Stimulated activated CD4-positive, alpha-beta T cell treated with anti-CD3 and anti-CD28 coated beads, Interleukin-1b, Interleukin-23, amount 100 ng/mL, for 1 hour (primary cell): Measurements from ENCODE around the gene KCNQ1OT1.

ENCODE experiments used
- DNase-seq, 2 donors: peaks; one replicate each; pipeline ENCODE4 v3.0.0-alpha.2; 2020; ENCODE audit warnings: low read depth in 2 of 2

The KCNQ1OT1 gene

DNA sequence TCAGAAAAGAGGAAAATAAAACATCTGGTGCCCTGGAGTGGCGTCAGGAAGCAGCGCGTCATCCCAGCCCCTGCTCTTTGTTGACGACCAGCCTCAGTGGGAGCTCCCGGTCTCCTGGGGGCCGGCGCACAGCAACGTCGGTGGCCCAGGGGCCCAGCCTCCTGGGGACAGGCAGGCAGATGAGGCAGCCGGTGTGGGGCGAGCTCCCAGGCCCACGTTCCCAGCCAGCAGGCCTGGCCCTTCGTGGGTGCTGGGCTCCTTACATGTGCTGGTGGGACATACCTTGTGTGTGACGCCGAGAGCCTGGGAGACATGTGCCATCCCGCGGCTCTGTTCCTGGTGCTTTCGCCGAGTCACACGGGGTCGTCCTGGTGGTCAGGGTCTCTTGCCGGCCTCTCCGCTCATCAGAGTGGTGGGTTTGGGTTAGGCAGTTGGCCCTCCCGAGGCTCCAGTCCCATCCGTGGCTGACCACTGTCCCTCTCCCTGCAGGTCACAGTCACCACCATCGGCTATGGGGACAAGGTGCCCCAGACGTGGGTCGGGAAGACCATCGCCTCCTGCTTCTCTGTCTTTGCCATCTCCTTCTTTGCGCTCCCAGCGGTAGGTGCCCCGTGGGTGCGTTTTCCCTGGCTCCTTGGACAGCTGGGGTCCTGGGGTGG is 116.7 kb downstream of the KCNQ1OT1 start:
- no peak for DNase-seq

DNA sequence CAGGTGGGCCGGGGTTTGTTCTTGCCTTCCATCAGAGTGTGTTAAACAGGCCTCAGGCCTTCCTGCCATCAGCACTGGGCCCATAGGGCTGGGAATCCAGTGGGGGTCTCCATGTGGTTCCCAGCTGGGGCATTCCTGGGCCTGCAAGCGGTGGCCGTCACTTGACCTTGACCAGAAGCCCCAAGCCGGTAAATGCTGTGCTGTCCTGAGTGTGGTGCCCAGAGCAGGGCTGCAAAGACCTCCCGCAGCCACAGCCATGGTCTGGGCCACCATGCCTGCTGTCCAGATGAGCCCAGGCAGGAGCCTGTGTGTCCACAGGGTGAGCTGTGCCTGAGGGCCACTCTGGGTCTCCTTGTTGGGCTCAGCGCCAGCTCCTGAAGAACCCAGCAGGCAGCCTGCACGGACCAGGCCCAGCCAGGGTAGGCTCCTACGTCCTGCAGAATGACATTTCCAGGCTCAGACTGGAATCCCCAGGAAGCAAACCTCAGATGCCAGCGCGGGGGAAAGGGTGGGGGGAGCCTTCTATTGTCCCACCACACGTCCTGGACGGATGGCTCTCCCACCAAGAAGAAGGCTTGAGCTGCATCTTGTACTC is 117.3 kb downstream of the KCNQ1OT1 start:
- no peak for DNase-seq

DNA sequence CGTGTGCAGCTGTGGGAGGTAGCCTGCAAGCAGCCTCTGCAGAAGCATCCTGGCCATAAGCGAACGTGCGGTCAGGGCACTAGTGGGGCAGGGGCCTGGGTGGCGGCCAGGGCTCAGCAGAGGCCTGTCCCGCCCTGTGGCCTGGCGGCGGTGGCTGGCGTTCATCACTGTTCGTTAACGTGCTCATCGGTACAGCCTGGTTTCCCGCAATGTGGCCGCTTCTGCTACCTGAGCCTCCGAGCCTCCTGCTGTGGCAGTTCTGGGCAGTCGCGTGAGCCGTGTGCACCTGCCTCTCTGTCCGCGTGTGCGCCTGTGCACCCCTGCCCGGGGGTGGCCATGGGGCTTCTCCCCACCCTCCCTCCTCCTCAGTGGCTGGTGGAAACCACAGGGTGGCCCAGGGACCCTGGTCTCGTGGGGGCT is 117.9 kb downstream of the KCNQ1OT1 start:
- DNase-seq: no peak

DNA sequence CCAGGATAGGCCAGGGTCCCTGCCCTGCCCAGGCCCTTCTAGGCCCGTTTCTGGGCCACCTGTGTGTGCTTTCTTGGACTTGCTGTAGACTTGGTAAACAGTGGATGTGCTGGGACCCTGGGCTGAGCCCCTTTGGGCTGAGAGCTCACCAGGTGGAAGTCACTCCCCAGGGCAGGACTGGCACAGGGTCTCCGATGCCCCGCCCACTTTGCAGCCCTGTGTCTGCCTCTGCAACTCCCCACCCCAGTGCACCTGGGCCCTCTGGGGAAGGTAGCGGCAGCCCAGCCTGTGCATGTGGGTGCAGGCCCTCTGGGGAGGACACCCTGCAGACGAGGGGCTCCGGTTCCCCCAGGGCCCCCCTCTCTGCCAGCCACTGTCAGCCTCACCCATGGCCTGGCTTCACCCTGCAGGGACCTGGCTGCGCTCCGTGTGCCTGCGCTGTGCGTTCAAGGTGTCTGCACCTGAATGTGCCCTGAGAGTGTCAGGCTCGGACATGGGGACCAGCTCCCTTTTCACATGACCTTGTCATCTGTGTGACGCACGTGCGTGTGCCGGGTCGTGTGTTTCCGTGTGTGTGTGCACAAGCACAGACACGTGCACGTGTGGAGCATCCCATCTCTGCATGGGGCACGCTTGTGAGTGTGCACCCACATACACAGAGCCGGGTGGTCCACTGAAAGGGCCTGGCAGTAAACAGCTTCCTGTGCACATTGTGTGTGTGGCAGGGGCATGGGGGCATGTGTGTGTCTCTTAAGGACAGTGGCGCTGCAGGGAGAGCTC is 118.5 kb downstream of the KCNQ1OT1 start:
- no peak for DNase-seq

DNA sequence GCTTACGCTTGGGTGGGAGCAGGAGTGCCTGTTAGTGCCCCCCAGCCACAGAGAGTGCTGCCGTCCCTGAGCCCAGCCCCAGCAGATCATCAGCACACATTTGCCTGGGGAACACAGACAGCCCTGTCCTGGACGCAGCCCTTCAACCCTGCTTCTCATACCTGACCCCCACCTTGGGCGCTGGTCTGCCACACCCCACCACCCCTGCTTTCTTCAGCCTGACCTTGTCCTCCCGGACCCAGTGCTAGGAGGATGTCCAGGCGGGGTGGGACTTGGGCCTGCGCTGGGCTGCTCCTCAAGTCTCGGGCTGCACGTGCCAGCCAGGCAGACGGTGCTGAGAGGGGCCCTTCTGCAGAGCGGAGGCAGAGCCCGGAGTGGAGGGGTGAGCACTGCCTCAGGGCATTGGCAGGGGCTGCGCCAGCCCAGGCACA is 119.2 kb downstream of the KCNQ1OT1 start:
- DNase-seq: no peak

DNA sequence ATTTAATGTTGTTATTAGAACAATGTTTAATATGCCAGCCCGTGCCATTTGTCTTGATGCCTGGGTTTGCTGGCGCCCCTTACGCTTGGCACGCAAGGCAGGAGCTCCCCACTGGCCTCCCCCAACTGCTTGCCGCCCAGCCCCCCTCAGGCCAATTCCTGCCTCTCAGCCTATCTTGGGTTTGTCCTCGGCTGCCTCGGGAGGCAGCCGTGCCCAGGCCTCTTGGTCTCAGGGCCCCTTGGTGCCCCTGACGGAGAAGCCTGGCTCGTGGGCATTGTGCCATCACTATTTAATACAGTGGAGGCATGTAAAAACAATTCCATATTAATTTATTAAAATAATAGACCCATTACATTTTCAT is 119.8 kb downstream of the KCNQ1OT1 start:
- no peak for DNase-seq

DNA sequence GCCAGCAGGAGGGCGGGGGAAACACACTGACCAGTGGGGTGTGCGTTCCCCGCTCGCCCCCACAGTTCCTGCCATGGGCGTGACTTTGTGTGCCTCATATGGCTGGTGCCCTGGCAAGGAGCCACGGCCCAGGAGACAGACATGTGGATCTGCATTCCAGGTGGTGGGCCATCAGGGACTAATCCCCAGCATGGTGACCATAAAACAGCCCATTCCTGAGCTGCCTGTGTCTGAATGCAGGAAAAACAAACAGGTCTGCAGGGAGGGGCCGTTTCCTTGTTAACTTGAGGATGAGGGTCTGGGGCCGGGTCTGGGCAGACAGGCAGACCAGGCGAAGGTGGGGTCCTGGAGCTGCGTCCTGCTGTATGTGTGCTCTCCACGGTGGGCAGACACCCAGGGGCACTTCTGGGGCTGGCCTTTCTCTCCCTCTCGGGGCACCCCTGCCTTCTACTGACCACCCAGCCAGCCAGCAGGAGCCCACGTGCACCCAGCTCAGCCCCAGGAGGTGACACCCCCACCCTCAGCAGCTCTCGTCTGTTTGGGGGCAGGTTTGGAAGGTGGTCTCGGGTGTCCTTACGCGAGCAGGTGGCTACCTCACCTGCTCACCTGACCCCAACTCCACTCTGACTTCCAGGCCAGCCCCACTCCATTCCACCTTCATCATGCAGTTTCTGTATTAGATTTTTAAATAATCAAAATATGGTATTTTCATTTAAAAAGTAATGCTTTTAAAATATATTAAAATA is 120.3 kb downstream of the KCNQ1OT1 start:
- no peak for DNase-seq

DNA sequence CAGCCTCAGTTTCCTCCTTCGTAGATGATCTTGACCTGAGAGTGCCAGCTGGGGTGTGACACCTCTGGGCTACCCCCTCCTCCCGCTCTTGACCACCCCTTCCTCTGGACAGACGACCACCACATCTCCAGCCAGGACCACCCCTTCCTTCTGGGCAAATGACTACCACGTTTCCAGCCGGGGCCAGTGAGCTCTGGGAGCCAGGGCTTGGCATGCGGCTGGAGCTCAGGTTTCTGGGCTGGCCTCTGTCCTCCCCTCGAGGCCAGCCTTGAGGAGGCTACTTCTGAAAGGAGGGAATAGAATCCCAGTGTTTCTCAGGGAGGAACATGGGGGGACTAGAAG is 120.9 kb downstream of the KCNQ1OT1 start:
- DNase-seq: no peak

DNA sequence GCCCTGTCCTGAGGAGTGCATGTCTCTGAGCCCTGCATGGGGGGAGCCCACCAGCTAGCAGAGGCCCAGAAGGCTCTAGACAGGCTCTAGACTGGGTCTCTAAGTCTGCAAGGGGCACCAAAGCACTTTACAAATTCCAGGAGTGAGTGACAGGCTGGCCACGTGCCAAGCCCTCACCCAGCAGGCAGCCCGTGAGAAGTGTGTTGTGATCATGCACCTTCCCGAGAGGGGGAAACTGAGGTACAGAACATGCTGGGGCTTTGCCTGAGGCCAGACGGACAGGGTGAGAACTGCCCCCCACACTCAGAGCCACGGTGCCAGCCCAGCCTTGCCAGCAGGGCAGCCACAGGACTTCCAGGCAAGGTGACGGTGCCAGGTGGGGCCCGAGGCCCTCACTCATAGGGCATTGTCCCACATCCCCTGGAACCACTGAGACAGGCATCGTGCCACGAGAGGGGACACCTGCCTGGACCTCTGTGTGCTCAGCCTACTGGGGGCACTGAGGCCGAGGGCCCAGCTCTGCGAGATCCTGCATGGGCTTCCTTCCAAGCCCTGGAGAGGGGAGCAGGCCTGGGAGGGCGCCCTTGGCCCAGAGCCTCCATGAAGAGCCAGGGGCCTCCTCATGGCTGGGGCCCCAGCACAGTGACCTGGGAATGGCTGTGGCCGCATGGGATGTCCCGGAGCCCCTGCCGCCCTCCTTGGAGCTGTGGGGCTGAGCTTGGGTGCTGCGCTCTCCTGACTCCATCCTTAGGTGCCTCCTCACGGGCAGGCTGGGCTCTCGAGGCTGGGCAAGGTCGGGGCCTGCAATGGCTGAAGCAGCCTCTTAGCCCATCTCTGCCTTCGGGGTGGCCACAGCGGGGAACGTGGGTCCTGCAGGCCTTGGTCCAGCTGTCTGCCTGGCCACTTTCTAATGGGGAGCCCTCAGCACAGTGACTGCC is 121.5 kb downstream of the KCNQ1OT1 start:
- DNase-seq: no peak

DNA sequence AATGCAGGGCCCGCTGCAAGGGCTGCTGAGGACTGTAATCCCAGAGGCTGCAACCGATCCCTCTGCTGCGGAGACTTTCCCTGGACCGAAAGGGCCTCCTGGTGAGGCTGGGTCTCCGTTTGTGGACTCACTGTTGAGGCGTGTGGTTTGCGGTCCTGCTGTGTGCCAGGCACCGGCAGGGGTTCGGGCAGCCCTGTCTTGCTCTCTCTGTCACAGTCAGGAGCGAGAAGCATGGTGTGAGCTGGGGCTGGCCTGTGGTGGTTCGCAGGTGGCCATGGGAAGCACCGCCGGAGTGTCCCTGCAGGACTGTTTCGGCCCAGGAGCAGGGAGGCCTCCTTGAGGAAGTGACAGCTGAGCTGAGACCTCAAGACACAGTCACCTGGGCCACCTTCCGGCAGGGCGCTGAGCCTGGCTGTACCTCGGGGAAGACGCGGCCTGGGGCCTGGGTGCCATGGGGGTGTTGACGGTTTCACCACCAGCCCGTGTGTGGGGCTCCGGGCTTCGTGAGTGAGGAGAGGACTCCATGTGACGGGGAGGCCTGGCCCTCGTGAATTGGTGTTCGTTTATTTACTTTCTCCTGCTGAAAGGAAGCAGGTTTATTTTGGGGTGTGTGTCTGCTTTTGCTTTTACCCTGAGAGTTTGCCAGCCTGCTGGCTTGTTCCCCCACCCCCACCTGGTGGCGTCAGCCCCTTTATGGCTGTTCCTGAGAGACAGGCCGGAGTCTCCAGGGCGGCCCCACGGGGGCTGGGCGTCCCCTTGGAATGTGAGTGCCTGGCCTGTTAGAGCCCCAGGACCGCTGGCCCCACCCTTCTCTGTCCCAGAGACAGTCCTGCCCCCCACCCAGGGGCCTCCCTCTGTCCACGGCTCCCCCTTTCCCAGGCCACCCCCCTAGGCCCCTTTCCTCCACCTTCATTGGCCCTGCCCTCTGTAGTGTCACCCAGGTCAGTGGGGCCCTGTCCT is 122.5 kb downstream of the KCNQ1OT1 start:
- DNase-seq: no peak

DNA sequence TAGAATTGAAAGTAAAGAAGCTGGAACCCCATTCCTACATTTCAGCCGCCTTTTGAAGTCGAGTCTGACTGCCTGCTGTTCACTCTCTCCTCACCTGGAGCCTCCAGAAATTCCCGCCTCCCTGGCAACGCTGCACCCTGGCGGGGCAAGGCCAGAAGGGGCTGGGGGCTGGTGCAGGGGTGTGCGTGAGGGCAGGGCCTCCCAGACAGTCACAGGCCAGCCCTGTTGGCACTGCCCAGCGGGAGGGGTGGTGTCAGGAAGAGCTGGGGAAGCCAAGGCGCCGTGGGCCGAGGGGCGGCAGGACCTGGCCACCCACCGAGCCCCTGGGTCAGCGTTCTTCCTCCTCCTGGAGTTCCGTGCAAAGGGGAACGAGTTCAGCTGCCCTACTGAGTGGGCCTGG is 123.2 kb downstream of the KCNQ1OT1 start:
- DNase-seq: no peak

DNA sequence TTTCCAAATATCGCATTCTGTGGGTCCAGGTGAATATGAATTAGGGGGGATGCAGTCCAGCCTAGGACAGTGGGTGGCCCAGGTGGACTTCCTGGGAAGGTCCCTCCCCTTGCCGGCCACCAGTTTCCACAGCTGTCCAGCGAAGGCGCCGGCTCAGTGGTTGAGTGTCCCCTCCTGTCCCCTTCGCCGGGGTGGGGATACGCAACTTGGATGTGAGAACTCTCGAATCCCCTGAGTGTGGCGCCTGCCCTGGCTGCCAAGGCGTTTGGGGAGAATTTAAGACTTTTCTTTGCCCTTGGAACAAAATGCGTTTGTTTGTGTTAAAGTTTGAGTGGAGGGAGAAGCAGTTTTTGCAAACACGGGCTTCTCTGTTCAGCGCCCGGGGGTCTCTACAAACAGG is 123.7 kb downstream of the KCNQ1OT1 start:
- no peak for DNase-seq

DNA sequence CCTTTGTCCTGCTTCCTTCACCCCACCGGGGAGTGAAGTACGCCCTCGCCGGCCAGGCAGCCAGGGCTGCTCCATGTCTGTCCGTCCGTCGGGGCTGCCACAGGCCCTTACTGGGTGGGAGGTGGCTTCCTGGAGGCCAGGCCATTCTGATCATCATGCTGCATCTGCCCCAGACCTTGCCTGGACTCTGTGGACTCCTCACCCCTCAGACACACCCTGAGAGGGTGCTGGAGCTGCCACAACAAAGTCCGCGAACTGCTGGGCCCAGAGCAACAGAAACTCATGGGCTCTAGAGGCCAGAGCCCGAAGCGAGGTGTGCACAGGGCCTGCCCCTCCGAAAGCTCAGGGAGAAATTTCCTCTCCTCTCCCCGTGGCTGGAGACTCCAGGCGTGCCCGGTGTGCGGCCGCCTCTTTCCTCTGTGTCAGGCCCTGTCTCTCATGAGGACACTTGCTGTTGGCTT is 124.2 kb downstream of the KCNQ1OT1 start:
- no peak for DNase-seq

DNA sequence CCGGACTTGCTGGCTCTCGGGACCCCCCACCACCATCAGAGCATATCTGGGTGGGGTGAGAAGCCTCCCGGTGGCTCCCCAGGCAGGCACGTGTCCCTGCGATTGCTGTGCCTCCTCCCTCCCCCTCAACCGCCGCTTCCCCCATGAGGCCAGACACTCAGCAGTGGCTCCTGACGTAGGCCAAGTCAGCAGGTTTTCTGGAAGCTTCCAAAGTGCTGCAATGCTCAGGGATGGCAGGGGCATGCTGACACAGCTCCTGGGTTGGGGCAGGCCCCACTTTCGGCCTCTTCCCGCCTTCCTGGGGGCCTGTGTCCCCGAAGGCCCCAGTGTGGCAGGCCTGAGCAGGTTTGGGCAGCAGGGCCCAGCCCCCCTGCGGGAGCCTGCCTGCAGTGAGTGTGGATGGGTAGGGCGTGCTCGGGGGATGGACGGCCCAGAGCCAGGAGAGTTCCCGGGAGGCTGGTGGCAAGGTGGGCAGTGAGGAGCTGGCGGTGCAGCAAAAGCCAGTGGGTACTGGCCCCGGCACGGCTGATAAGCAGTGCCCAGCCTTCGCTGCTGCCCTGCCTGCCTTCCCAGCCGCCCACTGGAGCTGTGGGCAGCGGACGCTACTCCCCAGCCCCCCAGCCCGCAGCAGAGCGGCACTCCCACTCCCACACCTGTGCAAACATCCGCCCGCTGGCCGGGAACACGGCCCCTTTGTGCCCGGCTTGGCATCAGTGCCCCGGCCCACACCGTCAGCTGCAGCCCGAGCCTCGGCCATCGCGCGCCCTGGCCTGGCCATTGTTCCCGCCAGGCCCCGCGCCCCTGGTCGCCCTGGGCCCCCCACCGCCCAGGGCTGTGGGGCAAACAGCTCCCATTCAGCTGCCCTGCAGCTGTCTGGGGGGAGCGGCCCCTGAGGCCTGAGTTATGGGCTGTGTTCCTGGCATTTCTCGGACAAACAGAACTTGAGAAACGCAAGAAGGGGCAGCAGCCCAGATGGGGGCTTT is 125.0 kb downstream of the KCNQ1OT1 start:
- DNase-seq: no peak

DNA sequence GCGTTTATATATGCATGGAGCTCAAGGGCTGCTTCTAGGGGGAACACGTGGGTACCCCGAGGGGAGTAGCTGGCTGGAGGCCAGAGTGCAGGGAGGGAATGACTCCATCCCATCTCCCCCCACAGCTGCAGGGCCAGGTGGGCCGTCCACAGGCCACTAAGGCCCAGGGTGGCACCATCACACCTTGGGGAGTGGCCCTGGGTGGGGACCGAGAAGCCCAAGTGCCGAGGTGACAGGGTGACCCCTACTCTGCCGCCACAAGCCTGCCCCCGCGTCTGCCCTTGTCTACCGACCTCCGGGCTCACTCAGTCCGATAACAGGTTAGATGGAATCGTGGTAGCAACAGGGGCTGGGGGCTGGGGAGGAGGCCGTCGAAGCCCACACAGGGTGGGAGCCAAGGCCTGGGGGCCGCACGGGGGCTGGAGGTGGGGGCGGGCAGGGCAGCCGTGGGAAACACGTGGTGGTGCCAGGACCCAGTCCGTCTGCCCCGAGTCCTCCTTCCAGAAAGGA is 125.7 kb downstream of the KCNQ1OT1 start:
- DNase-seq: no peak

DNA sequence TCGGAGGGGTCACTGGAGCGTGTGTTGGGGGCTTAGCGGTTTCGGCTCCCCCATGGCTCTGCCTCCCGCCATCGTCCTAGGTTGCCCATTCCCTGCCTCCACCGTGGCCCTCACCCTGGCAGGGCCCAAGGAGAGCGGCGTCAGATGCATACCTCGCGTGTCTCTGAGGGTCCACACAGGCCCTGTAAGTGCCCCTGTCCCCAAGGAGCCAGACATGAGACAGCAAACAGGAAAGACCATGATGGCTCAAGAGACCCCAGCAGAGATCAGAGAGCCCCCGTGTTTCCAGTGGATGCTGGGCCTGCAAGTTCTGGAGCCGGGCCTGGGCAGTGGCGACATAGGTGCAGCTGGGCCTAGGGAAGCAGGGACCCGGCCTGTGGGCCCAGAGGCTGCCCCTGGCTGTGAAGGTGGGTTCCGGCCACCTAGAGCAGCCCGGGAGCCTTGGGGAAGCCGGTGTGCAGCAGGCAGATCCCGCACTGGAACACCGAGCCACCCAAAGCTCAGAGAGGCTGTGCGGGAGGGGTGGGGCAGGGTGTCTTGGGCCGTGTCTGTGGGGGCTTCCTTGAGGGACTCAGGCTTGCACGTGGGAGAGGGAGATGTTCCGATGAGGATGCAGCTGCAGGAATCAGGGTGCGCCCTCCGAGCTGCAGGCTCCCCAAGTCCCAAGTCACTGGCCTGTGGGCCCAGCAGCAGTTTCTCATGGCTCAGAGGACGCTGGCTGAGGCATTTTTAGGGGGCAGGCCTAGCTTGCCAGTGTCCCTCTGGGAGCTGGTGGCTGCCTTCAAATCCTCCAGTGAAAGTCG is 126.4 kb downstream of the KCNQ1OT1 start:
- no peak for DNase-seq

DNA sequence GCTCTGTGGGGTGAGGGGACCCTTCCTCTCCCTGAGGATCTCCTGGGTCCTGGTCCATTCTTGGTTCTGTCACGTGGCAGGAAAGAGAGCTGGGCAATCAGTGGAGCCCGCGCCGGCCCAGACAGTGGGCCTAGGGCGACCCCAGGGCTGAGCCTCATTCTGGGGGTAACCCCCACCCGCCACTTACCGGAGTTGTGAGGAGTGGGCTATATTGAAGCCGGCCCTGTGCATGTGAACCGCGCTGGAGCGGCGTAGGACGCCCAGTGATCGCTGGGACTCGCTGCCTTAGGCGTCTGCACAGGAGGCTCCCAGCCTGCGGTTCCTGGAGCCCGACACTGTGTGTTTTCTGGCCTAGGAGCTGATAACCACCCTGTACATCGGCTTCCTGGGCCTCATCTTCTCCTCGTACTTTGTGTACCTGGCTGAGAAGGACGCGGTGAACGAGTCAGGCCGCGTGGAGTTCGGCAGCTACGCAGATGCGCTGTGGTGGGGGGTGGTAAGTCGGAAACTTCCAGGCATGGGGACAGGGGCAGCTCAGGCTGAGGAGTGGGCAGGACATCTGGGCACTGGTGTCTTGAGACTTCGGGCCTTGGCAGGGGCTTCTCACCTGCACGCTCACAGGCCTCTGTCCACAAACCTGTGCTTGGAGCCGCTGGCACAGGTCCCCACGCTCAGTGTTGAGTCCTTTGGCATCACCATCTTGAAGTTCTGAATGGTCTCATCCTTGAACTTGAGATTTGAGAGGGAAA is 127.1 kb downstream of the KCNQ1OT1 start:
- DNase-seq: no peak
